GM06990 (cell line): ENCODE results near the gene FAM83E.
"Not testable (repeated sequence)": the region's sequence is repeated elsewhere in the genome, so short reads cannot be mapped to it uniquely, and the experiment has no call there.

Source experiments
- DNase-seq: peaks from one replicate; pipeline ENCODE4 v3.0.0-alpha.2; 2011; ENCODE audit not compliant: insufficient read length; ENCODE audit errors: extremely low read depth
- H3K27me3 ChIP-seq: replicated peaks from 2 replicates; pipeline ENCODE4 v1.6.0; 2011; ENCODE audit warnings: low read length; ENCODE audit not compliant: control insufficient read depth, insufficient read depth
- H3K36me3 ChIP-seq: 2 replicates; pipeline ENCODE4 v1.5.1; 2011; ENCODE audit warnings: low read length; ENCODE audit not compliant: control insufficient read depth, insufficient read depth
- H3K4me3 ChIP-seq: replicated peaks from 2 replicates; pipeline ENCODE4 v1.5.1; 2011; ENCODE audit warnings: low read depth, mild to moderate bottlenecking, control low read depth, low read length
- TF ChIP-seq, protein P1 (sequence below): IDR thresholded peaks from 2 replicates; pipeline ENCODE4 v1.5.1; 2011; ENCODE audit warnings: low read length, control low read depth, mild to moderate bottlenecking, inconsistent platforms; ENCODE audit not compliant: insufficient read depth, poor library complexity, severe bottlenecking

FAM83E gene

DNA sequence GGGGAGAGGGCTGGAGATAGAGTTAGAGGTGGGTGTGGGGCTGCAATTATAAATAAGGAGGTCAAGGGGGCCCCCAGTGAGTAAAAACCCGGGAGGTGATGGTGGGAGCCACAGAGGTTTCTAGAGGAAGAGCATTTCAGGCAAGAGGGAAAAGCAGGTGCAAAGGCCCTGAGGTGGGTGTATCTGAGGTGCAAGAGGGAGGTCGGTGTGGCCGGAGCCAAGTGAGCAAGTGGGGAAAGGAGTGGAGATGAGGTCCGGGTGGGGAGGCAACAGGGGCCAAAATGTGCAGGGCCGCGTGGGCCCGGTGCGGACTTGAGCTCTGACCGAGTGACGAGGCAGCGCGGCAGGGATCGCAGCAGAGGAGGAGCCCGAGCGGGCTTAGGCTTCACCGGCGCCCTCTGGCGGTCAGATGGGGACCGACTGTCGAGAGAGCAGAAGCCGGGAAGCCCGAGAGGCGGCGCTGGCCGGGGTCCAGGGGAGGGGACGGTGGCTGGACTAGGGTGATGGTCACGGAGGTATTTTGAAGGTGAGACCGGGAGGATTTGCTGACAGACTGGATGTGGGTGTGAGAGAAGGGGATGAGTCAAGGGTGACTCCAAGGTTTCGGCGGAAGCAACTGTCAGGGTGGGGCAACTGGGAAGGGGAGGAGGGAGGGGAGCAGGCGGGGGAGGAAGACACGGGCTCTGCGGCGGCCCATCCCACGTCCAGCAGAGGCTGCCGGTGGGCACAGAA is 26.0 kb downstream of the FAM83E start:
- Histone ChIP-seq H3K36me3 (no peaks in the 10 kb centered on the region), H3K27me3 (no peaks in the 10 kb centered on the region; the same call in 1 of the 2 replicates), H3K4me3 (peak overlapping the region; percentile 6; the same call in 1 of the 2 replicates)
- TF ChIP-seq, protein P1, sequence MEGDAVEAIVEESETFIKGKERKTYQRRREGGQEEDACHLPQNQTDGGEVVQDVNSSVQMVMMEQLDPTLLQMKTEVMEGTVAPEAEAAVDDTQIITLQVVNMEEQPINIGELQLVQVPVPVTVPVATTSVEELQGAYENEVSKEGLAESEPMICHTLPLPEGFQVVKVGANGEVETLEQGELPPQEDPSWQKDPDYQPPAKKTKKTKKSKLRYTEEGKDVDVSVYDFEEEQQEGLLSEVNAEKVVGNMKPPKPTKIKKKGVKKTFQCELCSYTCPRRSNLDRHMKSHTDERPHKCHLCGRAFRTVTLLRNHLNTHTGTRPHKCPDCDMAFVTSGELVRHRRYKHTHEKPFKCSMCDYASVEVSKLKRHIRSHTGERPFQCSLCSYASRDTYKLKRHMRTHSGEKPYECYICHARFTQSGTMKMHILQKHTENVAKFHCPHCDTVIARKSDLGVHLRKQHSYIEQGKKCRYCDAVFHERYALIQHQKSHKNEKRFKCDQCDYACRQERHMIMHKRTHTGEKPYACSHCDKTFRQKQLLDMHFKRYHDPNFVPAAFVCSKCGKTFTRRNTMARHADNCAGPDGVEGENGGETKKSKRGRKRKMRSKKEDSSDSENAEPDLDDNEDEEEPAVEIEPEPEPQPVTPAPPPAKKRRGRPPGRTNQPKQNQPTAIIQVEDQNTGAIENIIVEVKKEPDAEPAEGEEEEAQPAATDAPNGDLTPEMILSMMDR, result peak; percentile 99
- DNase-seq, result peak; percentile 78

DNA sequence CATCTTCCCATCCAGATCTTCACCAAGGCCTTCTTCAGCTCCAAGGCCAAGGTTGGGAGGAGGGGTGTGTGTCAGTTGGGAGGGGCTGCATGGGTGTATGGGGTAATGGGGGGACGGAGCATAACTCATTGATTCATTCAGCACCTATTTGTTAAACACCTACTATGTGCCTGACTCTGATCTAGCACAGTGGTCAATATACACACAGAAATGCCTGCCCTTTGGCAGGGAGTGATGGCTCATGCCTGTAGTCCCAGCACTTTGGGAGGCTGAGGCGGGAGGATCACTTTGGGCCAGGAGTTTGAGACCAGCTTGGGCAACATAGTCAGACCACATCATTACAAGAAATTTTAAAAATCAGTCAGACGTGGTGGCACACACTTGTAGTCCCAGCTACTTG is 27.5 kb downstream of the FAM83E start:
- H3K4me3 ChIP-seq, result no peak overlapping the region
- no peak for DNase-seq
- TF ChIP-seq, protein P1, result no peak
- no peaks in the 10 kb centered on the region for H3K36me3 ChIP-seq
- no peaks in the 10 kb centered on the region; the same call in 1 of the 2 replicates for H3K27me3 ChIP-seq

DNA sequence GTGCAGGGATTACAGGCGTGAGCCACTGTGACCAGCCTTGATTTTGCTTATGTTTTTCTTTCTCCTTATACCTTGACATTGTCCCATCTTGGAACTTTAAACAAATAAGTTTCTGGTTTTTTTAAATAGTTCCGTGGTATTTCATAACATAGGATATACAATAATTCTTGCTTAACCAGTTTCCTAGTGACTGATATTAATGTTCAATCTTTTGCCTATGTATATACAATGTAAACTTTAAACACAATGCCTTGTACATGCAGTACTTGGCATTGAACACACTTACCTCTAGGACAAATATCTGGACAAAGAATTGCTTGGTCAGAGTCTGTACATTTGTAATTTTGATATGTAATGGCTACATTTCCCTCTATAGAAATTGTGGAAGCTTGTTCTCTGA is 32.7 kb downstream of the FAM83E start:
- Histone ChIP-seq H3K36me3 (no peaks in the 10 kb centered on the region), H3K27me3 (no peaks in the 10 kb centered on the region), H3K4me3 (no peak overlapping the region)
- TF ChIP-seq, protein P1, result no peak
- DNase-seq, result no peak

DNA sequence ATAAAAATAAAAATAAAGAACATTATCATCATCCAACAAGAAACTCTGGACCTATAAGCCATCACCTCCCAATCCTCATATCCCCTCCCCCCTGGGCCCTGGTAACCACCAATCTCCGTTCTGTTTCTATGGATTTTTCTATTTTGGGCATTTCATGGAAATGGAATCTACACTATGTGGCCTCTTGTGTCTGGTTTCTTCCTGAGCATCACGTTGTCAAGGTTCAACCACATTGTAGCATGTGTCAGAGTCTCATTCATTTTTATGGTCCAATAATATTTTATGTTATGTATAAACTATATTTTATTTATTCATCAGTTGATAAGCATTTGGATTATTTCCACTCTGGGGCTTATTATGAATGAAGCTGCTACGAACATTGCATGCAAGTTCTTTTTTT is 36.0 kb downstream of the FAM83E start:
- no peak for DNase-seq

DNA sequence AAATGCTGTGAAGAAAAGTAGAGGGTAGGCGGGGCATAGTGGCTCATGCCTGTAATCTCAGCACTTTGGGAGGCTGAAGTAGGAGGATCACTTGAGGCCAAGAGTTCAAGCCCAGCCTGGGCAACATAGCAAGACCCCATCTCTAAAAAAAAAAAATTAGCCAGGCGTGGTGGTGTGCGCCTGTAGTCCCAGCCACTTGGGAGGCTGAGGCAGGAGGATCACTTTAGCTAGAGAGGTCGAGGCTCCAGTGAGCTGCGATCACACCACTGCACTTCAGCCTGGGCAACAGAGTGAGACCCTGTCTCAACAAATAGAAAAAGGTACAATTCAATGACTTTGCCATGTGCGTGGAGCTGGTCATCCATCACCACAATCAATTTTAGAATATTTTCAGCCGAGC is 37.0 kb downstream of the FAM83E start:
- not testable (repeated sequence) for H3K27me3 ChIP-seq, DNase-seq, H3K4me3 ChIP-seq, H3K36me3 ChIP-seq

More for the DNA sequence above, 36.0 kb downstream of the FAM83E start:
- Histone ChIP-seq H3K27me3 (no peaks in the 10 kb centered on the region), H3K36me3 (no peaks in the 10 kb centered on the region), H3K4me3 (no peak overlapping the region)
- TF ChIP-seq, protein P1, result no peak

DNA sequence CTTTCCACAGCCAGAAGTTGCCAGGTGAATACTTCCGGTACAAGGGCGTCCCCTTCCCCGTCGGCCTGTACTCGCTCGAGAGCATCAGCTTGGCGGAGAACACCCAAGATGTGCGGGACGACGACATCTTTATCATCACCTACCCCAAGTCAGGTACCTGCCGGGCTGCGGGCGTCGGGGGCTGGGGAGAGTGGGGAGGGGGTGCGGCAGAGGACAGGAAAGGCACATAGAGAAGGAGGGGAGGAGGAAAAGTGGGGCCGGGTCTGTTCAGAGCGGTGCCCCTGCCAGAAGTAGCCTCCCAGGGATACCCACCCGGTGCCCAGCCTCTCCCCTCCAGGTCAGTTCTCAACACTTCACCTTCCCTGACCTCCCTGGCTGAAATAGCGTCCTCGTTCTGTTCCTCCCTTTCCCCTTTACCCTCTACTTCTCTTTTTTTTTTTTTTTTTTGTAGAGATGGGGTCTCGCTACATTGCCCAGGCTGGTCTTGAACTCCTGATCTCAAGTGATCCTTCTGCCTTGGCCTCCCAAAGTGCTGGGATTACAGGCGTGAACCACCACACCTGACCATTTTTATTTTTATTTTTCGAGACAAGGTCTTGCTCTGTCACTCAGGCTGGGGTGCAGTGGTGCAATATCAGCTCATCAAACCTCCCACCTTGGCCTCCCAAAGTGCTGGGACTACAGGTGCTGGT is 38.8 kb downstream of the FAM83E start:
- Histone ChIP-seq H3K27me3 (no peaks in the 10 kb centered on the region), H3K4me3 (no peak overlapping the region), H3K36me3 (no peaks in the 10 kb centered on the region)
- TF ChIP-seq, protein P1, result no peak
- no peak for DNase-seq
